Gastrocnemius medialis (tissue), 4 donors: ENCODE data around the gene ZMYND15. TPM values are rescaled to one million over a fixed set of nuclear protein-coding genes. Genes with fewer than 3 reads are reported as not detected.
"Not testable (repeated sequence)": the region's sequence is repeated elsewhere in the genome, so short reads cannot be mapped to it uniquely, and the experiment has no call there.

ENCODE experiments used
- ATAC-seq, 2 donors: fragments of 150-250 bp; one replicate each; pipeline ENCODE4 v1.9.1; 2016
- DNase-seq, 2 donors: peaks; one replicate each; pipeline ENCODE4 v3.0.0-alpha.2; 2019
- H3K27ac ChIP-seq, 4 donors: fragments of 200-600 bp; sonication (generic); 1 replicate in 1 of 4; 2 replicates in 3 of 4; pipeline ENCODE4 v1.5.1; 2016 to 2018; ENCODE audit warnings: mild to moderate bottlenecking in 2 of 4, moderate library complexity in 1 of 4
- H3K27me3 ChIP-seq, 3 donors: fragments of 200-600 bp; sonication (generic) in 2 of 3; 1 replicate in 1 of 3; 2 replicates in 2 of 3; pipeline versions ENCODE4 v1.5.1 to v1.6.0; 2016 to 2019; ENCODE audit warnings: mild to moderate bottlenecking in 1 of 3, moderate library complexity in 1 of 3
- H3K36me3 ChIP-seq, 2 donors: fragments of 200-600 bp; sonication (generic) in 1 of 2; one replicate each; pipeline ENCODE4 v1.5.1; 2017 to 2018
- H3K4me1 ChIP-seq, 2 donors: fragments of 200-600 bp; sonication (generic) in 1 of 2; one replicate each; pipeline ENCODE4 v1.5.1; 2016 to 2017; ENCODE audit warnings: mild to moderate bottlenecking in 2 of 2
- H3K4me3 ChIP-seq, 4 donors: fragments of 200-600 bp; sonication (generic) in 3 of 4; 1 replicate in 1 of 4; 2 replicates in 3 of 4; pipeline ENCODE4 v1.5.1; 2016 to 2019; ENCODE audit warnings: mild to moderate bottlenecking in 2 of 4
- H3K9me3 ChIP-seq, 3 donors: fragments of 200-600 bp; sonication (generic) in 2 of 3; 1 replicate in 1 of 3; 2 replicates in 2 of 3; pipeline ENCODE4 v1.5.1; 2016 to 2019
- CTCF ChIP-seq, 5 experiments: fragments of 450-650 bp in 3 of 5; fragments of 200-600 bp in 2 of 5; sonication (generic) in 2 of 5; IDR thresholded peaks in 4 of 5; conservative IDR thresholded peaks in 1 of 5; 1 replicate in 4 of 5; 2 replicates in 1 of 5; pipeline ENCODE4 v1.5.1; 2016 to 2019; ENCODE audit warnings: antibody characterized with exemption in 5 of 5, mild to moderate bottlenecking in 3 of 5, moderate library complexity in 3 of 5
- POLR2A ChIP-seq, 2 donors: fragments of 450-650 bp; IDR thresholded peaks; one replicate each; pipeline ENCODE4 v1.6.1; 2017; ENCODE audit warnings: antibody characterized with exemption in 2 of 2, mild to moderate bottlenecking in 2 of 2, moderate library complexity in 2 of 2
- in situ Hi-C, 4 donors: fragments of 200-750 bp; cut with MboI; loops; one replicate each; pipeline versions ENCODE4 v1.15.0 to v1.8.0; 2017; ENCODE audit warnings: low sequenced_read_pairs in 4 of 4
- intact Hi-C: fragments of 100-400 bp; cut with DNase I; formaldehyde crosslinking; loops from one replicate; pipeline ENCODE4 v1.15.1; 2023; ENCODE audit warnings: low total_unique reads
- total RNA-seq, 4 donors: library from RNA; depleted of rRNA; stranded (reverse); fragments of >200 nt; gene quantifications; one replicate each; pipeline versions ENCODE4 v1.1.0 to v1.2.3, GENCODE V29; 2016

The ZMYND15 gene
- total RNA-seq, 4 donors from 2014 or later, result not detected

- H3K9me3 ChIP-seq, result no peaks in the 10 kb centered on the region
- TF ChIP-seq CTCF (IDR thresholded peaks at IDR 0.05 in 4 of 5, conservative IDR thresholded peaks at IDR 0.05 in 1 of 5) (no peak), POLR2A (IDR thresholded peaks at IDR 0.05) (no peak)
- ATAC-seq (no peak), DNase-seq (no peak)
- H3K27ac ChIP-seq, result no peak overlapping the region
- H3K36me3 ChIP-seq, result peaks cover 0 to 16% of the 10 kb centered on the region in 2 donors
- no peaks in the 10 kb centered on the region for H3K27me3 ChIP-seq
- H3K4me3 ChIP-seq, result no peak overlapping the region
- intact Hi-C loops, result no loop called here
- no peaks in the 10 kb centered on the region for H3K4me1 ChIP-seq
- in situ Hi-C loops, result no loop called here
Observed at GRCh38 chr17:4693416-4693815, 46.2 kb upstream of the ZMYND15 start.

- Histone ChIP-seq H3K4me3 (no peak overlapping the region), H3K27ac (no peak overlapping the region), H3K36me3 (peaks cover 0 to 4% of the 10 kb centered on the region in 2 donors), H3K27me3 (no peaks in the 10 kb centered on the region), H3K4me1 (no peaks in the 10 kb centered on the region), H3K9me3 (no peaks in the 10 kb centered on the region)
- no peak for TF ChIP-seq CTCF (IDR thresholded peaks at IDR 0.05 in 4 of 5, conservative IDR thresholded peaks at IDR 0.05 in 1 of 5)
- TF ChIP-seq POLR2A (IDR thresholded peaks at IDR 0.05), result no peak
- ATAC-seq (no peak), DNase-seq (no peak)
- in situ Hi-C loops (no loop called here), intact Hi-C loops (no loop called here)
Observed at GRCh38 chr17:4696437-4696805, 43.2 kb upstream of the ZMYND15 start.

GRCh38 chr17:4699401-4700056 lies 40.1 kb upstream of the ZMYND15 start:
- H3K36me3 ChIP-seq, intact Hi-C loops, H3K27me3 ChIP-seq, H3K27ac ChIP-seq, H3K9me3 ChIP-seq, H3K4me3 ChIP-seq, in situ Hi-C loops, ATAC-seq, DNase-seq: not testable (repeated sequence)
- H3K4me1 ChIP-seq, result peaks cover 10 to 15% of the 10 kb centered on the region in 2 donors

GRCh38 chr17:4701116-4701515 lies 38.5 kb upstream of the ZMYND15 start:
- peaks cover 13 to 15% of the 10 kb centered on the region in 2 donors for H3K4me1 ChIP-seq
- no peak overlapping the region for H3K4me3 ChIP-seq
- in situ Hi-C loops (no loop called here), intact Hi-C loops (no loop called here)
- DNase-seq, result no peak
- no peaks in the 10 kb centered on the region for H3K27me3 ChIP-seq
- H3K9me3 ChIP-seq, result no peaks in the 10 kb centered on the region
- H3K36me3 ChIP-seq, result peaks cover 0 to 4% of the 10 kb centered on the region in 2 donors
- no peak overlapping the region for H3K27ac ChIP-seq
- ATAC-seq, result no peak
- no peak for TF ChIP-seq POLR2A (IDR thresholded peaks at IDR 0.05)
- TF ChIP-seq CTCF (IDR thresholded peaks at IDR 0.05 in 4 of 5, conservative IDR thresholded peaks at IDR 0.05 in 1 of 5), result no peak

GRCh38 chr17:4703330-4703691 lies 36.3 kb upstream of the ZMYND15 start:
- intact Hi-C loops (no loop called here), in situ Hi-C loops (no loop called here)
- no peak for TF ChIP-seq POLR2A (IDR thresholded peaks at IDR 0.05)
- no peak for TF ChIP-seq CTCF (IDR thresholded peaks at IDR 0.05 in 4 of 5, conservative IDR thresholded peaks at IDR 0.05 in 1 of 5)
- H3K27ac ChIP-seq, result peak overlapping the region; percentile 77 to 79 (median 78)
- H3K4me1 ChIP-seq, result peaks cover 13 to 15% of the 10 kb centered on the region in 2 donors
- H3K9me3 ChIP-seq, result no peaks in the 10 kb centered on the region
- ATAC-seq, result no peak
- no peak for DNase-seq
- peak overlapping the region; percentile 80 to 99 (median 88) for H3K4me3 ChIP-seq
- no peaks in the 10 kb centered on the region for H3K27me3 ChIP-seq
- H3K36me3 ChIP-seq, result no peaks in the 10 kb centered on the region

GRCh38 chr17:4704574-4704907 lies 35.1 kb upstream of the ZMYND15 start:
- H3K27me3 ChIP-seq, ATAC-seq, H3K9me3 ChIP-seq, H3K36me3 ChIP-seq, intact Hi-C loops, in situ Hi-C loops, DNase-seq: not testable (repeated sequence)
- peaks cover 13 to 15% of the 10 kb centered on the region in 2 donors for H3K4me1 ChIP-seq
- peak overlapping the region; percentile 80 to 99 (median 88) for H3K4me3 ChIP-seq
- H3K27ac ChIP-seq, result peak overlapping the region; percentile 77 to 79 (median 78)
